Adrenal gland (tissue), 12 donors: Measurements from ENCODE around the gene EXD2. TPM values are rescaled to one million over a fixed set of nuclear protein-coding genes. Genes with fewer than 3 reads are reported as not detected.
"Not testable (repeated sequence)": the region's sequence is repeated elsewhere in the genome, so short reads cannot be mapped to it uniquely, and the experiment has no call there.

Experiments used
- DNase-seq, 7 donors: peaks; one replicate each; pipeline ENCODE4 v3.0.0-alpha.2; 2019 to 2020
- H3K27ac ChIP-seq, 5 donors: fragments of 200-600 bp; sonication (generic) in 4 of 5; 1 replicate in 3 of 5; 2 replicates in 2 of 5; pipeline versions ENCODE4 v1.5.1 to v1.8.0; 2016 to 2020; ENCODE audit warnings: mild to moderate bottlenecking in 1 of 5
- H3K27me3 ChIP-seq: fragments of 200-600 bp; 2 replicates; pipeline ENCODE4 v1.8.0; 2021
- H3K36me3 ChIP-seq, 2 donors: fragments of 200-600 bp; replicated peaks in 1 of 2; 1 replicate in 1 of 2; 2 replicates in 1 of 2; pipeline versions ENCODE4 v1.5.1 to v1.8.0; 2018 to 2022
- H3K4me1 ChIP-seq, 2 donors: fragments of 200-600 bp; replicated peaks in 1 of 2; 1 replicate in 1 of 2; 2 replicates in 1 of 2; pipeline versions ENCODE4 v1.5.1 to v1.8.0; 2018 to 2021
- H3K4me3 ChIP-seq, 4 donors: fragments of 200-600 bp; sonication (generic) in 3 of 4; one replicate each; pipeline ENCODE4 v1.5.1; 2016 to 2018
- H3K9me3 ChIP-seq, 3 donors: fragments of 200-600 bp; sonication (generic) in 1 of 3; replicated peaks in 1 of 3; 1 replicate in 2 of 3; 2 replicates in 1 of 3; pipeline versions ENCODE4 v1.5.1 to v1.8.0; 2016 to 2021
- CTCF ChIP-seq, 6 experiments: fragments of 450-650 bp in 4 of 6; fragments of 200-600 bp in 2 of 6; sonication (generic) in 1 of 6; IDR thresholded peaks; 1 replicate in 5 of 6; 2 replicates in 1 of 6; pipeline versions ENCODE4 v1.5.1 to v1.8.0; 2016 to 2021; ENCODE audit warnings: antibody characterized with exemption in 6 of 6, mild to moderate bottlenecking in 2 of 6, moderate library complexity in 1 of 6
- POLR2A ChIP-seq, 2 donors: fragments of 450-650 bp; IDR thresholded peaks; one replicate each; pipeline ENCODE4 v1.6.1; 2017; ENCODE audit warnings: antibody characterized with exemption in 2 of 2, mild to moderate bottlenecking in 2 of 2, moderate library complexity in 1 of 2
- WGBS, 4 donors: extraction: QIAGEN DNeasy Blood & Tissue Kit in 2 of 4; methylation state at CpG; one replicate each; pipeline versions ENCODE4 v1.1.5 to v1.1.7; 2013 to 2017; 5-methylcytosine and 5-hydroxymethylcytosine counted together
- intact Hi-C, 2 donors: fragments of 100-400 bp; cut with DNase I; formaldehyde crosslinking; loops; one replicate each; pipeline versions ENCODE4 v1.14.1 to v1.15.0; 2022 to 2023
- polyA plus RNA-seq, 3 donors: library from polyadenylated mRNA; stranded (reverse); fragments of 200-250 nt in 2 of 3; fragments of 350-450 nt in 1 of 3; fragmentation: Illumina TruSeq in 1 of 3; extraction: RNeasy Lipid Tissue Mini Kit (QIAGEN cat#74804) in 1 of 3; gene quantifications; one replicate each; pipeline ENCODE4 v1.2.3, GENCODE V29; 2013 to 2014
- total RNA-seq, 9 donors: library from RNA; depleted of rRNA in 4 of 9; stranded (reverse); fragments of >200 nt in 4 of 9; fragments of 120-200 nt in 1 of 9; fragmentation: NEBNext Ultra II Directional in 1 of 9; extraction: Animal tissue kit (Norgen Biotek cat#: 25700) in 1 of 9; gene quantifications; one replicate each; pipeline versions ENCODE4 v1.1.0 to v1.2.4, GENCODE V29; 2013 to 2023
- donor health status: healthy with polysubstance abuse.
- donor health status: Bipolar disorder and iron deficiency.
- donor health status: DM: yes; HTN: yes; CAD: no.
- donor health status: DM: no; HTN: no; CAD: no.
- donor health status: DM: no; HTN: no; CAD: no.
- donor health status: DM: yes; HTN: yes; CAD: no.

The EXD2 gene
- total and polyA plus RNA-seq, 12 donors = 6.4 to 23.0 (median 15.6) TPM

DNA sequence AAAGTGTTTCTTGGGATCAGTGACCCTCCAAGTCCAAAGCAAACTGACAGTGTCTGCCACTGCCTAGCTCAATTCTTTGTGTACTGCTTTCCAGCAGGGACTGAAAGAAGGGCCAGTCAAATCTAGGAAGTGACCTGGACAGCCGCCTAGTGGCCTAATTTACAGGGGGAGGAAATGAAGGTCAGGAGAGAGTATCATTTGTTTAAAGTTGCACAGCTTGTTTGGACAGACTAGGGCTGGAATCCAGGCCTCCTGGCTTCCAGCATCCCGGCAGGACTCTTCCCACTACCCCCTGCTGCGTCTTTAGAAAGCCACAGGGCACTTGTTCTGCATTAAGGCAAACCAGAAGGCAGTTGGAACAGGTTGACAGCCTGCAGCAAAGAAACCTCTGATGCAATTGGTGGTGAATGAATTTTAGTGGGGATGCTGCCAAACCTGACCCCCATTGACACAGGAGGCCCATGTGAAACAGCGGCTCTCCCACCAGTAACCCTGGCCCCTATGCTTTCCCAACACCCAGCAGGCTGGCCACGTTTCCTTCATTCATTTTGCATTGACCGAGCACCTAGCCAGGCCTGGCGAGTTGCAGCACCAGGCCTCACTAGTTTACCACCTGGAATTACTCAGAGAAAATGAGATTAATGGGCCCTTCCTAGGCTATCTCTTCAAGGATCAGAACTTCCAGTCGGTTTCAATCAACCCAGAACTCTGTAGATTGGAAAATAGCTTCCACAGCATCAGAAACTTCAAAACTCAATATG is 96.9 kb downstream of the EXD2 start:
- Histone ChIP-seq H3K36me3 (no peaks in the 10 kb centered on the region), H3K27me3 (no peaks in the 10 kb centered on the region), H3K4me1 (peaks cover 5 to 28% of the 10 kb centered on the region in 2 donors), H3K27ac (peak overlapping the region in 3 of 5 donors; percentile 24 to 76 (median 65)), H3K4me3 (no peak overlapping the region), H3K9me3 (no peaks in the 10 kb centered on the region)
- TF ChIP-seq CTCF (IDR thresholded peaks at IDR 0.05) (peak; percentile 30 to 69 (median 58)), POLR2A (IDR thresholded peaks at IDR 0.05) (no peak)
- peak; percentile 48 to 84 (median 70) for DNase-seq
- intact Hi-C loops = loop anchor here in 1 of 2 donors (5.0 kb wide), 1 partner anchor 41 kb away; no protein-coding TSS in a partner anchor
- 49 to 57% (median 53%) methylated on average over 6 to 8 of the region's 8 CpGs for WGBS, 4 donors

- Histone ChIP-seq H3K9me3 (no peaks in the 10 kb centered on the region), H3K4me1 (peaks cover 5 to 28% of the 10 kb centered on the region in 2 donors), H3K36me3 (no peaks in the 10 kb centered on the region), H3K27me3 (no peaks in the 10 kb centered on the region), H3K27ac (peak overlapping the region in 1 of 5 donors; percentile 76), H3K4me3 (no peak overlapping the region)
- TF ChIP-seq CTCF (IDR thresholded peaks at IDR 0.05) (no peak), POLR2A (IDR thresholded peaks at IDR 0.05) (no peak)
- intact Hi-C loops = loop anchor here in 1 of 2 donors (5.0 kb wide), 1 partner anchor 42 kb away; no protein-coding TSS in a partner anchor
- WGBS, 4 donors = 93 to 94% (median 94%) methylated on average over 5 to 9 of the region's 9 CpGs
- DNase-seq = peak in 1 of 7 donors; percentile 38
Observed at GRCh38 chr14:69288956-69289705, 97.8 kb downstream of the EXD2 start.

- intact Hi-C loops = loop anchor here in 1 of 2 donors (5.0 kb wide), 1 partner anchor 43 kb away; no protein-coding TSS in a partner anchor
- H3K4me1 ChIP-seq = peaks cover 5 to 28% of the 10 kb centered on the region in 2 donors
- DNase-seq = peak in 1 of 7 donors; percentile 52
- no peaks in the 10 kb centered on the region for H3K9me3 ChIP-seq
- peak overlapping the region in 1 of 5 donors; percentile 76 for H3K27ac ChIP-seq
- no peaks in the 10 kb centered on the region for H3K36me3 ChIP-seq
- no peak overlapping the region for H3K4me3 ChIP-seq
- WGBS, 4 donors = 79 to 86% (median 81%) methylated on average over 13 of the region's 13 CpGs
- H3K27me3 ChIP-seq = no peaks in the 10 kb centered on the region
- TF ChIP-seq CTCF (IDR thresholded peaks at IDR 0.05) (no peak), POLR2A (IDR thresholded peaks at IDR 0.05) (no peak)
Observed at GRCh38 chr14:69289811-69290520, 98.7 kb downstream of the EXD2 start.

- peak in 1 of 7 donors; percentile 42 for DNase-seq
- H3K4me3 ChIP-seq, H3K9me3 ChIP-seq, H3K36me3 ChIP-seq, H3K27me3 ChIP-seq, intact Hi-C loops: not testable (repeated sequence)
- Histone ChIP-seq H3K4me1 (peaks cover 5 to 28% of the 10 kb centered on the region in 2 donors), H3K27ac (peak overlapping the region in 1 of 5 donors; percentile 21)
- WGBS, 4 donors = 91 to 100% (median 94%) methylated on average over 7 of the region's 7 CpGs
Observed at GRCh38 chr14:69290881-69291280, 99.6 kb downstream of the EXD2 start.
